ENCODE results near the gene NEK10.

DNA sequence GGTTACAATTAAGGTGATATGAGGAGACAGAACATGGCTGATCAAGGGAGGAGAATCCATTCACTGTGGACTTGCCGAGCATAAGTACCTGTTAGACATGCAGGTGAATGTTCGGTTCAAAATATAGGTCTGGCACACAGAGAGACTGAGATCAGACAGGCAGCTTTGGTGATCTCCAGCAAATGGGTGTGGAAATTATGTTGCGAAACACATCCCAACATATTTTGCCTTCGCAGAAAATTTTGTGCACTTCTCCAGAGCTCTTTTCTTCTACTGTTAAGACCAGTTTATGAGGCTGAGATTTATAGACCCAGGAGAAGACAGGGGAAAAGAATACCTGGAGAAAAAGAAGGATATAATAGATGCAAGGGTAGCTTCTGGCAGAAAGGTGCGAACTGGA is 183.2 kb downstream of the NEK10 start:
- TF ChIP-seq, protein P1, sequence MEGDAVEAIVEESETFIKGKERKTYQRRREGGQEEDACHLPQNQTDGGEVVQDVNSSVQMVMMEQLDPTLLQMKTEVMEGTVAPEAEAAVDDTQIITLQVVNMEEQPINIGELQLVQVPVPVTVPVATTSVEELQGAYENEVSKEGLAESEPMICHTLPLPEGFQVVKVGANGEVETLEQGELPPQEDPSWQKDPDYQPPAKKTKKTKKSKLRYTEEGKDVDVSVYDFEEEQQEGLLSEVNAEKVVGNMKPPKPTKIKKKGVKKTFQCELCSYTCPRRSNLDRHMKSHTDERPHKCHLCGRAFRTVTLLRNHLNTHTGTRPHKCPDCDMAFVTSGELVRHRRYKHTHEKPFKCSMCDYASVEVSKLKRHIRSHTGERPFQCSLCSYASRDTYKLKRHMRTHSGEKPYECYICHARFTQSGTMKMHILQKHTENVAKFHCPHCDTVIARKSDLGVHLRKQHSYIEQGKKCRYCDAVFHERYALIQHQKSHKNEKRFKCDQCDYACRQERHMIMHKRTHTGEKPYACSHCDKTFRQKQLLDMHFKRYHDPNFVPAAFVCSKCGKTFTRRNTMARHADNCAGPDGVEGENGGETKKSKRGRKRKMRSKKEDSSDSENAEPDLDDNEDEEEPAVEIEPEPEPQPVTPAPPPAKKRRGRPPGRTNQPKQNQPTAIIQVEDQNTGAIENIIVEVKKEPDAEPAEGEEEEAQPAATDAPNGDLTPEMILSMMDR (IDR thresholded peaks at IDR 0.05; ENCODE audit: low read length) = no peak
- no peak for TF ChIP-seq EZH2 (optimal IDR thresholded peaks at IDR 0.05; ENCODE audit: low read depth, low read length)

Data from MM.1S (cell line).